Progenitor cell of endocrine pancreas (in vitro differentiated cells): Measurements from ENCODE around the gene ZNF12. TPM values are rescaled to one million over a fixed set of nuclear protein-coding genes. Genes with fewer than 3 reads are reported as not detected.
"Not testable (repeated sequence)": the region's sequence is repeated elsewhere in the genome, so short reads cannot be mapped to it uniquely, and the experiment has no call there.

Source experiments
- DNase-seq: peaks from one replicate; pipeline ENCODE4 v3.0.0; 2021; ENCODE audit warnings: low spot score; ENCODE audit not compliant: unreplicated experiment
- H3K27ac Mint-ChIP-seq: 2 replicates; pipeline ENCODE4 v1.8.0; 2021; ENCODE audit warnings: mild to moderate bottlenecking, moderate library complexity, mixed read lengths
- H3K27me3 Mint-ChIP-seq: 2 replicates; pipeline ENCODE4 v1.8.0; 2021; ENCODE audit warnings: mixed read lengths
- H3K36me3 Mint-ChIP-seq: 2 replicates; pipeline ENCODE4 v1.8.0; 2022; ENCODE audit warnings: mixed read lengths; ENCODE audit not compliant: insufficient read depth
- H3K4me1 Mint-ChIP-seq: 2 replicates; pipeline ENCODE4 v1.8.0; 2021; ENCODE audit warnings: low read depth, mixed read lengths
- H3K4me3 Mint-ChIP-seq: 2 replicates; pipeline ENCODE4 v1.8.0; 2021; ENCODE audit warnings: low read depth, mild to moderate bottlenecking, moderate library complexity, mixed read lengths
- H3K9me3 Mint-ChIP-seq: 2 replicates; pipeline ENCODE4 v1.8.0; 2021; ENCODE audit warnings: low read depth, mixed read lengths
- CTCF ChIP-seq: fragments of 200-600 bp; sonication (generic); IDR thresholded peaks from one replicate; pipeline ENCODE4 v1.5.0; 2021; ENCODE audit warnings: antibody characterized with exemption, mild to moderate bottlenecking; ENCODE audit not compliant: unreplicated experiment
- long read RNA-seq: library from polyadenylated mRNA; unstranded; transcript quantifications from one replicate; pipeline ENCODE4 v2.0.0, GENCODE V29; 2020
- total RNA-seq: library from RNA; stranded (reverse); gene quantifications from 2 replicates; pipeline ENCODE4 v1.2.1, GENCODE V29; 2021

Gene ZNF12
- total RNA-seq, result 25.7 and 28.8 TPM in 2 replicates
- long read RNA-seq, full-length matches to known transcripts, result 1 of 15 reads
- long read RNA-seq, partial matches to known transcripts, result 3 of 15 reads
- long read RNA-seq, other reads (novel, unspliced or antisense), result 11 of 15 reads

GRCh38 chr7:6706666-6707407 lies at the start of gene ZNF12:
ZNF12 (minus strand) TSS chr7:6706947; CDS start chr7:6705173, 1,774 bp downstream.
- H3K9me3 Mint-ChIP-seq, result peaks cover 26% of the 10 kb centered on the region
- DNase-seq, result peak; percentile 91
- peak within 1 kb of the TSS; percentile 91 for H3K27ac Mint-ChIP-seq
- no peak for TF ChIP-seq CTCF
- H3K4me1 Mint-ChIP-seq, result peaks cover 8% of the 10 kb centered on the region
- peaks cover 17% of the 10 kb centered on the region for H3K27me3 Mint-ChIP-seq
- H3K4me3 Mint-ChIP-seq, result peak within 1 kb of the TSS; percentile 89
- peaks cover 30% of the 10 kb centered on the region for H3K36me3 Mint-ChIP-seq

GRCh38 chr7:6753964-6754363 lies 47.2 kb upstream of the ZNF12 start, which contains the start of gene RSPH10B2:
RSPH10B2 (plus strand) TSS chr7:6754103; CDS start chr7:6757678, 3,575 bp downstream.
- H3K4me1 Mint-ChIP-seq, H3K27me3 Mint-ChIP-seq, H3K36me3 Mint-ChIP-seq, H3K4me3 Mint-ChIP-seq, H3K27ac Mint-ChIP-seq, H3K9me3 Mint-ChIP-seq, DNase-seq: not testable (repeated sequence)

GRCh38 chr7:6750173-6750572 lies 43.4 kb upstream of the ZNF12 start:
- H3K27me3 Mint-ChIP-seq, H3K4me1 Mint-ChIP-seq, H3K4me3 Mint-ChIP-seq, H3K9me3 Mint-ChIP-seq, H3K36me3 Mint-ChIP-seq, DNase-seq, H3K27ac Mint-ChIP-seq: not testable (repeated sequence)

- not testable (repeated sequence) for DNase-seq, H3K27me3 Mint-ChIP-seq, H3K36me3 Mint-ChIP-seq, H3K4me1 Mint-ChIP-seq, H3K4me3 Mint-ChIP-seq, H3K27ac Mint-ChIP-seq, H3K9me3 Mint-ChIP-seq
Observed at GRCh38 chr7:6749335-6749734, 42.6 kb upstream of the ZNF12 start.

- H3K27me3 Mint-ChIP-seq, DNase-seq, H3K9me3 Mint-ChIP-seq, H3K4me1 Mint-ChIP-seq, H3K4me3 Mint-ChIP-seq: not testable (repeated sequence)
- Mint-ChIP-seq H3K27ac (peak overlapping the region; percentile 15), H3K36me3 (peaks cover 14% of the 10 kb centered on the region)
Observed at GRCh38 chr7:6744410-6745100, 37.8 kb upstream of the ZNF12 start.

GRCh38 chr7:6738415-6738814 lies 31.7 kb upstream of the ZNF12 start:
- H3K27ac Mint-ChIP-seq, H3K4me1 Mint-ChIP-seq, H3K4me3 Mint-ChIP-seq, DNase-seq, H3K27me3 Mint-ChIP-seq, H3K9me3 Mint-ChIP-seq: not testable (repeated sequence)
- peaks cover 25% of the 10 kb centered on the region for H3K36me3 Mint-ChIP-seq

GRCh38 chr7:6730343-6730633 lies 23.5 kb upstream of the ZNF12 start:
- Mint-ChIP-seq H3K36me3 (peaks cover 19% of the 10 kb centered on the region), H3K9me3 (no peaks in the 10 kb centered on the region), H3K27me3 (peaks cover 3% of the 10 kb centered on the region), H3K4me1 (peaks cover 10% of the 10 kb centered on the region), H3K4me3 (peak overlapping the region; percentile 87), H3K27ac (peak overlapping the region; percentile 84)
- DNase-seq, result no peak
- TF ChIP-seq CTCF, result no peak
